HCT116 (cell line): ENCODE measurements around the gene SH3PXD2A.

Source experiments
- ELF1 ChIP-seq: IDR thresholded peaks from 2 replicates; pipeline ENCODE4 v1.6.1; 2012; ENCODE audit warnings: low read depth, borderline replicate concordance
- POLR2A ChIP-seq: IDR thresholded peaks from 2 replicates; pipeline ENCODE4 v1.7.0; 2011; ENCODE audit warnings: borderline replicate concordance; ENCODE audit not compliant: insufficient read depth, insufficient read length; ENCODE audit errors: extremely low read depth
- POLR2AphosphoS5 ChIP-seq: IDR thresholded peaks from 2 replicates; pipeline ENCODE4 v1.6.1; 2011; ENCODE audit warnings: mild to moderate bottlenecking, low read depth, low read length, moderate library complexity
- SIN3A ChIP-seq: IDR thresholded peaks from 2 replicates; pipeline ENCODE4 v1.6.1; 2012; ENCODE audit warnings: low read depth
- YY1 ChIP-seq: IDR thresholded peaks from 2 replicates; pipeline ENCODE4 v1.6.1; 2011; ENCODE audit warnings: low read length, low read depth, moderate library complexity, mild to moderate bottlenecking; ENCODE audit not compliant: insufficient replicate concordance; ENCODE audit errors: extremely low read depth
- TF ChIP-seq, protein P1 (sequence below), 3 experiments: fragments of 200-600 bp in 1 of 3; sonication (generic) in 1 of 3; IDR thresholded peaks in 2 of 3; conservative IDR thresholded peaks in 1 of 3; 2 replicates each; pipeline ENCODE4 v1.5.1; 2012 to 2017; ENCODE audit warnings: low read depth in 2 of 3, low read length in 2 of 3, antibody characterized with exemption in 1 of 3, borderline replicate concordance in 1 of 3, control low read depth in 1 of 3, mild to moderate bottlenecking in 1 of 3, mixed read lengths in 1 of 3, mixed run types in 1 of 3, moderate library complexity in 1 of 3; ENCODE audit not compliant: insufficient read depth in 1 of 3

- TF ChIP-seq, protein P1, sequence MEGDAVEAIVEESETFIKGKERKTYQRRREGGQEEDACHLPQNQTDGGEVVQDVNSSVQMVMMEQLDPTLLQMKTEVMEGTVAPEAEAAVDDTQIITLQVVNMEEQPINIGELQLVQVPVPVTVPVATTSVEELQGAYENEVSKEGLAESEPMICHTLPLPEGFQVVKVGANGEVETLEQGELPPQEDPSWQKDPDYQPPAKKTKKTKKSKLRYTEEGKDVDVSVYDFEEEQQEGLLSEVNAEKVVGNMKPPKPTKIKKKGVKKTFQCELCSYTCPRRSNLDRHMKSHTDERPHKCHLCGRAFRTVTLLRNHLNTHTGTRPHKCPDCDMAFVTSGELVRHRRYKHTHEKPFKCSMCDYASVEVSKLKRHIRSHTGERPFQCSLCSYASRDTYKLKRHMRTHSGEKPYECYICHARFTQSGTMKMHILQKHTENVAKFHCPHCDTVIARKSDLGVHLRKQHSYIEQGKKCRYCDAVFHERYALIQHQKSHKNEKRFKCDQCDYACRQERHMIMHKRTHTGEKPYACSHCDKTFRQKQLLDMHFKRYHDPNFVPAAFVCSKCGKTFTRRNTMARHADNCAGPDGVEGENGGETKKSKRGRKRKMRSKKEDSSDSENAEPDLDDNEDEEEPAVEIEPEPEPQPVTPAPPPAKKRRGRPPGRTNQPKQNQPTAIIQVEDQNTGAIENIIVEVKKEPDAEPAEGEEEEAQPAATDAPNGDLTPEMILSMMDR (IDR thresholded peaks at IDR 0.05 in 2 of 3, conservative IDR thresholded peaks at IDR 0.05 in 1 of 3; ENCODE audit: borderline replicate concordance in 1 of 3, insufficient read depth in 1 of 3, low read depth in 2 of 3, low read length in 2 of 3): no peak
- no peak for TF ChIP-seq SIN3A
- TF ChIP-seq POLR2A: no peak
- TF ChIP-seq ELF1: no peak
- no peak for TF ChIP-seq POLR2AphosphoS5
- no peak for TF ChIP-seq YY1
Measured at GRCh38 chr10:103589074-103589630, 266.2 kb downstream of the SH3PXD2A start.
